ENCODE measurements around the gene OCRL.

DNA sequence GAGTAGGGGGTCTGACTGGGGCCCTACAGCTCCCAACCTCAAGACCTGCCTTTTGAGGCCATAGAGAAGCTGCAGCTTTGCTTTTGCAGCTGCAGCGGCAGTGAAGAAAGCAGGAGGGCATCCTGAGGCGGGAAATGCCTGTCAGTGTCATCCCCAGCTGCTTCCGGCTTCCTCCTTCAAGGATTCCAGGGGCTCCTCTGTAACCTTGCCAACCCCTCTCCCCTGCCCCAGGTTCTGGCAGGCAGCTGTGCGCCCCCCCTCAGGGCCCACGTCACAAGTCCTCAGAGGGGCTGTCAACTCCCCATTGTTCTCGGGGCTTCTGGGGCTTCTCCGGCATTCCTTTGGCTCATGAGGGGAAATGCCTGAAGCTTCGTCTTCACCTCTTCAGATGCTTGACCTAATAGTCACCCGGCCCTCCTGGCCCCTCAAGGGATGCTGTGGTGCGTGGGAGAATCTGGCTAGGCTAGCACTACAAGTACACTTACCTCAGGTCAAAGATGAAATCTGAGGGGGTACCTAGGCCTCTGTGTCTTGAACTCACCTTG, 82.8 kb downstream of the OCRL start:
- TF ChIP-seq POLR2A (IDR thresholded peaks at IDR 0.05; ENCODE audit: low read depth, low read length), result no peak
- TF ChIP-seq, protein P1, sequence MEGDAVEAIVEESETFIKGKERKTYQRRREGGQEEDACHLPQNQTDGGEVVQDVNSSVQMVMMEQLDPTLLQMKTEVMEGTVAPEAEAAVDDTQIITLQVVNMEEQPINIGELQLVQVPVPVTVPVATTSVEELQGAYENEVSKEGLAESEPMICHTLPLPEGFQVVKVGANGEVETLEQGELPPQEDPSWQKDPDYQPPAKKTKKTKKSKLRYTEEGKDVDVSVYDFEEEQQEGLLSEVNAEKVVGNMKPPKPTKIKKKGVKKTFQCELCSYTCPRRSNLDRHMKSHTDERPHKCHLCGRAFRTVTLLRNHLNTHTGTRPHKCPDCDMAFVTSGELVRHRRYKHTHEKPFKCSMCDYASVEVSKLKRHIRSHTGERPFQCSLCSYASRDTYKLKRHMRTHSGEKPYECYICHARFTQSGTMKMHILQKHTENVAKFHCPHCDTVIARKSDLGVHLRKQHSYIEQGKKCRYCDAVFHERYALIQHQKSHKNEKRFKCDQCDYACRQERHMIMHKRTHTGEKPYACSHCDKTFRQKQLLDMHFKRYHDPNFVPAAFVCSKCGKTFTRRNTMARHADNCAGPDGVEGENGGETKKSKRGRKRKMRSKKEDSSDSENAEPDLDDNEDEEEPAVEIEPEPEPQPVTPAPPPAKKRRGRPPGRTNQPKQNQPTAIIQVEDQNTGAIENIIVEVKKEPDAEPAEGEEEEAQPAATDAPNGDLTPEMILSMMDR (conservative IDR thresholded peaks at IDR 0.05; ENCODE audit: low read depth, low read length), result no peak
- TF ChIP-seq MAZ (IDR thresholded peaks at IDR 0.05; ENCODE audit: borderline replicate concordance, low read depth, low read length), result no peak
- TF ChIP-seq MXI1 (IDR thresholded peaks at IDR 0.05; ENCODE audit: borderline replicate concordance, low read depth, low read length), result no peak
- TF ChIP-seq NFE2L2 (IDR thresholded peaks at IDR 0.05; ENCODE audit: low read depth, low read length), result no peak
- no peak for TF ChIP-seq USF2 (IDR thresholded peaks at IDR 0.05; ENCODE audit: low read depth, low read length)
- no peak for TF ChIP-seq MAFK (IDR thresholded peaks at IDR 0.05; ENCODE audit: low read depth, low read length)
- TF ChIP-seq FOS (IDR thresholded peaks at IDR 0.05; ENCODE audit: low read depth, low read length), result no peak
- TF ChIP-seq CHD1 (IDR thresholded peaks at IDR 0.05; ENCODE audit: low read depth, low read length), result no peak
- no peak for TF ChIP-seq RCOR1 (IDR thresholded peaks at IDR 0.05; ENCODE audit: insufficient replicate concordance, low read length)
- no peak for TF ChIP-seq BHLHE40 (IDR thresholded peaks at IDR 0.05; ENCODE audit: low read depth, low read length)
- TF ChIP-seq CEBPB (IDR thresholded peaks at IDR 0.05; ENCODE audit: low read depth, low read length), result no peak

Data from IMR-90 (cell line).